IPS-18c (cell line): ENCODE data around the gene KCNJ13.

Experiments
- H3K4me3 ChIP-seq: 2 replicates; pipeline ENCODE4 v1.7.0; 2013; ENCODE audit warnings: low read depth, mild to moderate bottlenecking, low read length, moderate library complexity; ENCODE audit not compliant: insufficient read depth
- H3K9me3 ChIP-seq: one replicate; pipeline ENCODE4 v1.6.1; 2013; ENCODE audit warnings: mild to moderate bottlenecking, low read length, moderate library complexity; ENCODE audit not compliant: control insufficient read depth, insufficient read depth

Gene KCNJ13

GRCh38 chr2:232777276-232777675, 911 bp upstream of the KCNJ13 start:
- H3K9me3 ChIP-seq, result no peaks in the 10 kb centered on the region

GRCh38 chr2:232773815-232774214, 2.5 kb downstream of the KCNJ13 start:
- no peak overlapping the region for H3K4me3 ChIP-seq
- no peaks in the 10 kb centered on the region for H3K9me3 ChIP-seq

More at GRCh38 chr2:232777276-232777675, 911 bp upstream of the KCNJ13 start:
- no peak overlapping the region for H3K4me3 ChIP-seq

GRCh38 chr2:232772531-232772930, 3.8 kb downstream of the KCNJ13 start:
- Histone ChIP-seq H3K9me3 (no peaks in the 10 kb centered on the region), H3K4me3 (no peak overlapping the region)

GRCh38 chr2:232771870-232772269, 4.5 kb downstream of the KCNJ13 start:
- Histone ChIP-seq H3K9me3 (no peaks in the 10 kb centered on the region), H3K4me3 (no peak overlapping the region)

- Histone ChIP-seq H3K9me3 (no peaks in the 10 kb centered on the region), H3K4me3 (no peak overlapping the region)
Observed at GRCh38 chr2:232770207-232770606, 6.2 kb downstream of the KCNJ13 start.

- Histone ChIP-seq H3K9me3 (no peaks in the 10 kb centered on the region), H3K4me3 (no peak overlapping the region)
Observed at GRCh38 chr2:232767866-232768265, 8.5 kb downstream of the KCNJ13 start.

GRCh38 chr2:232761301-232761907, 15.0 kb downstream of the KCNJ13 start:
- Histone ChIP-seq H3K4me3 (no peak overlapping the region), H3K9me3 (no peaks in the 10 kb centered on the region)

- Histone ChIP-seq H3K4me3 (no peak overlapping the region), H3K9me3 (no peaks in the 10 kb centered on the region)
Observed at GRCh38 chr2:232757905-232758304, 18.5 kb downstream of the KCNJ13 start.

GRCh38 chr2:232750135-232750671, 26.2 kb downstream of the KCNJ13 start:
- no peak overlapping the region for H3K4me3 ChIP-seq
- H3K9me3 ChIP-seq, result no peaks in the 10 kb centered on the region

GRCh38 chr2:232749331-232749730, 27.0 kb downstream of the KCNJ13 start:
- Histone ChIP-seq H3K4me3 (no peak overlapping the region), H3K9me3 (no peaks in the 10 kb centered on the region)

GRCh38 chr2:232748038-232748437, 28.3 kb downstream of the KCNJ13 start:
- Histone ChIP-seq H3K4me3 (no peak overlapping the region), H3K9me3 (no peaks in the 10 kb centered on the region)

- Histone ChIP-seq H3K9me3 (no peaks in the 10 kb centered on the region), H3K4me3 (no peak overlapping the region)
Observed at GRCh38 chr2:232744963-232745362, 31.4 kb downstream of the KCNJ13 start.

- Histone ChIP-seq H3K4me3 (no peak overlapping the region), H3K9me3 (no peaks in the 10 kb centered on the region)
Observed at GRCh38 chr2:232741972-232742371, 34.4 kb downstream of the KCNJ13 start.

- H3K4me3 ChIP-seq, result no peak overlapping the region
Observed at GRCh38 chr2:232741294-232741693, 35.1 kb downstream of the KCNJ13 start.

GRCh38 chr2:232731470-232731869, 44.9 kb downstream of the KCNJ13 start:
- Histone ChIP-seq H3K9me3 (no peaks in the 10 kb centered on the region), H3K4me3 (no peak overlapping the region)

More at GRCh38 chr2:232741294-232741693, 35.1 kb downstream of the KCNJ13 start:
- no peaks in the 10 kb centered on the region for H3K9me3 ChIP-seq

- H3K9me3 ChIP-seq, result no peaks in the 10 kb centered on the region
- H3K4me3 ChIP-seq, result no peak overlapping the region
Observed at GRCh38 chr2:232728785-232729184, 47.6 kb downstream of the KCNJ13 start.

GRCh38 chr2:232723027-232723426, 53.3 kb downstream of the KCNJ13 start:
- no peaks in the 10 kb centered on the region for H3K9me3 ChIP-seq
- H3K4me3 ChIP-seq, result no peak overlapping the region

- H3K9me3 ChIP-seq, result no peaks in the 10 kb centered on the region
- H3K4me3 ChIP-seq, result no peak overlapping the region
Observed at GRCh38 chr2:232721882-232722281, 54.5 kb downstream of the KCNJ13 start.

- Histone ChIP-seq H3K9me3 (no peaks in the 10 kb centered on the region), H3K4me3 (no peak overlapping the region)
Observed at GRCh38 chr2:232721261-232721660, 55.1 kb downstream of the KCNJ13 start.
